ENCODE data around the gene DNAH6. TPM values are rescaled to one million over a fixed set of nuclear protein-coding genes. Genes with fewer than 3 reads are reported as not detected.

Gene DNAH6
- total RNA-seq, 1 experiment from 2014 or later, result 0.26 TPM

DNA sequence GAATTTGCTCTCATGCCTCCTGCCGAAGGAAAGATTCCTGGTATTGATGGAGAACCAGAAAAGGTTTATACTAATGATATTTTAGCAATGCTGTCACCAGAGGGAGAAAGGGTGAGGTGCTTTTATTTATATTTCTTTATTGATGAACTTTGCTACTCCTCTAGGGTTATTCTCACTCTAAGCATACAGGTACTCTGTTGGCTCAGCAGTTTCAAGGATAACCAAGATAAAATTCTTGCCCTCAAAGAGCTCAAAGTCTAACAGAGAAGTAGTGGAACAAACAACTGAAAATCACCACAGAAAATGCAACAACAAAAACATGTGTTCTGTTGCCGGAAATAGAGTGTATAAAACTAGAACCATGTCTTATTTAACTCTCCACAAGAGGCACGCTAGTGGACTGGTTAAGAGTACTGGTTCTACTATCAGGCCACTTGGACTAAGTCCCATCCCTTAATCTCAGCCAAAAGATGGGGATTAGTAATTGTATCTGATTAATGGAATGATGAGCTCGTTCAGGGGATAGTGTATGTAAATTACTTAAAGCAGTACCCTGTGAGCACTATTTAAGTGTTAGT lies 103.6 kb downstream of the DNAH6 start:
- Mint-ChIP-seq H3K27me3 (ENCODE audit: low read depth) (no peaks in the 10 kb centered on the region), H3K9me3 (peaks cover 0 to 4% of the 10 kb centered on the region in 2 experiments; a peak in 3 of 5 replicates), H3K4me3 (no peak overlapping the region), H3K36me3 (ENCODE audit: insufficient read depth in 1 of 3, low read depth in 3 of 3) (no peaks in the 10 kb centered on the region), H3K4me1 (no peaks in the 10 kb centered on the region), H3K27ac (no peak overlapping the region)
- Histone ChIP-seq H2BK15ac (ENCODE audit: low read depth, low read length) (no peak overlapping the region), H3K4ac (ENCODE audit: low read depth, low read length) (no peak overlapping the region), H3K27ac (ENCODE audit: insufficient read length, low read depth, low read length) (no peak overlapping the region), H3K79me2 (ENCODE audit: insufficient read depth, low read length) (no peaks in the 10 kb centered on the region), H4K5ac (ENCODE audit: insufficient read length, low read depth, low read length) (no peak overlapping the region), H2BK120ac (ENCODE audit: low read depth, low read length, poor library complexity, severe bottlenecking) (no peak overlapping the region), H3K79me1 (ENCODE audit: insufficient read depth, low read depth, low read length, poor library complexity, severe bottlenecking) (no peaks in the 10 kb centered on the region), H3K56ac (ENCODE audit: insufficient read length, low read depth, low read length) (no peak overlapping the region), H2BK5ac (ENCODE audit: insufficient read length, low read length) (no peak overlapping the region), H3T11ph (ENCODE audit: low read length) (no peak overlapping the region), H2BK12ac (ENCODE audit: insufficient read length, low read depth, low read length) (no peak overlapping the region), H2AK5ac (ENCODE audit: insufficient read length, low read length) (no peak overlapping the region), H4K8ac (replicated peaks; ENCODE audit: insufficient read length, low read depth, low read length) (no peak overlapping the region), H3K4me1 (ENCODE audit: insufficient read depth, low read length) (no peaks in the 10 kb centered on the region), H4K91ac (ENCODE audit: insufficient read length, low read depth, low read length) (no peak overlapping the region), H3K23ac (ENCODE audit: insufficient read length, low read depth, low read length) (no peak overlapping the region), H3K18ac (ENCODE audit: insufficient read length, low read depth, low read length) (no peak overlapping the region), H3K14ac (ENCODE audit: insufficient read depth, low read length) (no peak overlapping the region), H3K9me3 (ENCODE audit: control insufficient read depth, low read depth, low read length) (no peaks in the 10 kb centered on the region), H3K27me3 (ENCODE audit: insufficient read depth, low read length) (no peaks in the 10 kb centered on the region), H2AFZ (ENCODE audit: low read length) (no peak overlapping the region), H3K4me2 (ENCODE audit: insufficient read depth, insufficient read length, low read length) (no peak overlapping the region), H4K20me1 (ENCODE audit: control insufficient read depth, insufficient read depth, insufficient read length) (no peaks in the 10 kb centered on the region), H3K9ac (ENCODE audit: extremely low read depth, insufficient read length, low read length) (no peak overlapping the region), H2BK20ac (ENCODE audit: low read depth, low read length, poor library complexity, severe bottlenecking) (no peak overlapping the region), H3K23me2 (ENCODE audit: insufficient read length, low read depth, low read length, poor library complexity, severe bottlenecking) (no peaks in the 10 kb centered on the region)
- no peak for DNase-seq
- TF ChIP-seq, protein P1, sequence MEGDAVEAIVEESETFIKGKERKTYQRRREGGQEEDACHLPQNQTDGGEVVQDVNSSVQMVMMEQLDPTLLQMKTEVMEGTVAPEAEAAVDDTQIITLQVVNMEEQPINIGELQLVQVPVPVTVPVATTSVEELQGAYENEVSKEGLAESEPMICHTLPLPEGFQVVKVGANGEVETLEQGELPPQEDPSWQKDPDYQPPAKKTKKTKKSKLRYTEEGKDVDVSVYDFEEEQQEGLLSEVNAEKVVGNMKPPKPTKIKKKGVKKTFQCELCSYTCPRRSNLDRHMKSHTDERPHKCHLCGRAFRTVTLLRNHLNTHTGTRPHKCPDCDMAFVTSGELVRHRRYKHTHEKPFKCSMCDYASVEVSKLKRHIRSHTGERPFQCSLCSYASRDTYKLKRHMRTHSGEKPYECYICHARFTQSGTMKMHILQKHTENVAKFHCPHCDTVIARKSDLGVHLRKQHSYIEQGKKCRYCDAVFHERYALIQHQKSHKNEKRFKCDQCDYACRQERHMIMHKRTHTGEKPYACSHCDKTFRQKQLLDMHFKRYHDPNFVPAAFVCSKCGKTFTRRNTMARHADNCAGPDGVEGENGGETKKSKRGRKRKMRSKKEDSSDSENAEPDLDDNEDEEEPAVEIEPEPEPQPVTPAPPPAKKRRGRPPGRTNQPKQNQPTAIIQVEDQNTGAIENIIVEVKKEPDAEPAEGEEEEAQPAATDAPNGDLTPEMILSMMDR (conservative IDR thresholded peaks at IDR 0.05), result no peak
- WGBS (ENCODE audit: extremely low coverage, insufficient read length, low lambda C conversion rate), result no CpG with 5 or more reads among the region's 4 CpGs
